Activated CD4-positive, CD25-positive, alpha-beta regulatory T cell treated with anti-CD3 and anti-CD28 coated beads, Interleukin-2, amount 50 U/mL, for 16 hours (primary cell): Measurements from ENCODE around the gene MAP2K5.

ENCODE experiments used
- DNase-seq: peaks from one replicate; pipeline ENCODE4 v3.0.0-alpha.2; 2020; ENCODE audit warnings: low read depth, low spot score

Gene MAP2K5

DNA sequence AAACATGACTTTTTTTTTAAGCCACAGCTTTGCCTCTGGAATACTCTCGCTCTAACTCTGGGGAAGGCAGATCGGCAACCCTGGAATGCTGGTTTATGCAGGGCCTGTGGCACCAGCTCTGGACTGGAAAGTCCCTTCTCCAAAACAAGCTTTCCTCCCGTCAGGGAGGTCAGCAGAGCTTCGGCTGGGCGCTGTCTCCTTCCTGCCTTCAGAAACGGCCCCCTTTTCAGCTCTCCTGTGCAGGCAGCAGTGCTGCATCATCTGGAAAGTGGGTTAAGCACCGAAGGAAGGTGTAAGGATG, 240.1 kb downstream of the MAP2K5 start:
- no peak for DNase-seq

DNA sequence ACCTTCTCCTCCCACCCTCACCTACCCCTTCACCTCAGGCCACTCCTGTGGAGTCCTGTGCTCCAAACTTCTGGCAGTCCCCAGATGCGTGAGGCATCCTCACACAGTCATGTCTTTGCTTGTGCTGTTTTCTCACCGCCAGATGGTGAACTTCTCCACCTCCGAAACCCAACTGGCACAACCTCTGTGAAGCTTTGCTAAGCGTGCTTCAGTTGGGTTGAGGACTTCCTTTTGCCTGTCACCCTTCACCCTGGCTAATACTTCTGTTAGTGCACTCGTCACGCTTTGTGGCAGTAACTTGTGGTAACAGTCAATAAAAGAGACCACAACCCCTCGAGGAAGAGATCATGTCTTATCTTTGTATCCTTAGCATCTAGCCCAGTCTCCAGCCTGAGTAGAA, 240.8 kb downstream of the MAP2K5 start:
- DNase-seq: peak; percentile 6

- DNase-seq: no peak
Observed at GRCh38 chr15:67784090-67784781, 241.7 kb downstream of the MAP2K5 start.

- DNase-seq: no peak
Observed at GRCh38 chr15:67784856-67785430, 242.4 kb downstream of the MAP2K5 start.

GRCh38 chr15:67785431-67785830, 242.9 kb downstream of the MAP2K5 start:
- DNase-seq: no peak

- no peak for DNase-seq
Observed at GRCh38 chr15:67786646-67787045, 244.1 kb downstream of the MAP2K5 start.

DNA sequence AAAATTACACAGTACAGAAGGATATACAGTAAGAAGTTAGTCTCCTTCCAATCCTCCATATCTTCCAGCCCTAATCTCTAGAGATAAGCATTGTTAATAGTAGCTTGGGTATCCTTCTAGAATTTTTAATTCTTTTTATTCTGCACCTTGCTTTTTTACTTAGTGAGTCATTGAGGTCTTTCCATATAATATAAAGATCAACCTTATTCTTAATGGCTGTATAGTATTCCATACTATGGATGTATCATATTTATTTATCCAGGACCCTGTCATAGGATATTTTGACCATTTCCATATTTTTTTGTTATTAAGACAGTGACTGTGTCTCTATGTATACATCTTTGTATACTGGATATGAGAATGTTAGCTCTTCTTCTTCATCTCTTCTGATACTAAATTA, 246.5 kb downstream of the MAP2K5 start:
- DNase-seq: no peak

DNA sequence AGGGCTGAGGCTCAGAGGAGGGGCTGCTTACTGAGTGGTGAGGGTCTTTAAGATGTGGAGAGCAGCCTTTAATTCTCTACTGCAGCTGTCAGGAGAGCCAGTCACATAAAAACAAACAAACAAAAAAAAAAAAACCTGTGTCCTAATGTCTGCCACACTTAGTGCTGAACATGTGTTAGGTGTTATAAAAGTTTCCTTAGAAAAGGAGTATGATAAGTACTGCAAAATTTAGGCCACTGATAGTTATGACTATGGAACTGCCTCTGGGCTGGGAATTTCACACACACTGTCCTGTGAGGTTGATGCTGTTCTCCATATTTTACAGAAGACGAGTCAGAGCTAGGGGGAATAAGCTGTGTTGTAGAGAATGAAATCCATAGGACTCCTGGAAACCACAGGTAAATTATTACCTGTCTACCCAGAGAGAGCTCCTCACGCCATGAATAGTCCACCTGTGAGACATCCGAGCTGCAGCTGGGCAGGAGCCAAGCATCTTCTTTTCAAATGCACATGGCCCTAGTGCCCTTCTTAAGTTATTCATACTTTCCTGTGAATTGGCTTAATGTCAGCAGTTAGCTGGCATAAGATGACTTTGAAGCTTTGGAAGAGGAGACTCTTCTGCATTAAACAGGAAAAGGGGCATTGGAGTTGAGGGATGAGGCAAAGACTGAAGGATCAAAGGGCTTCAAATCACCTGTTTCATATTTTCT, 248.3 kb downstream of the MAP2K5 start:
- DNase-seq: no peak

DNA sequence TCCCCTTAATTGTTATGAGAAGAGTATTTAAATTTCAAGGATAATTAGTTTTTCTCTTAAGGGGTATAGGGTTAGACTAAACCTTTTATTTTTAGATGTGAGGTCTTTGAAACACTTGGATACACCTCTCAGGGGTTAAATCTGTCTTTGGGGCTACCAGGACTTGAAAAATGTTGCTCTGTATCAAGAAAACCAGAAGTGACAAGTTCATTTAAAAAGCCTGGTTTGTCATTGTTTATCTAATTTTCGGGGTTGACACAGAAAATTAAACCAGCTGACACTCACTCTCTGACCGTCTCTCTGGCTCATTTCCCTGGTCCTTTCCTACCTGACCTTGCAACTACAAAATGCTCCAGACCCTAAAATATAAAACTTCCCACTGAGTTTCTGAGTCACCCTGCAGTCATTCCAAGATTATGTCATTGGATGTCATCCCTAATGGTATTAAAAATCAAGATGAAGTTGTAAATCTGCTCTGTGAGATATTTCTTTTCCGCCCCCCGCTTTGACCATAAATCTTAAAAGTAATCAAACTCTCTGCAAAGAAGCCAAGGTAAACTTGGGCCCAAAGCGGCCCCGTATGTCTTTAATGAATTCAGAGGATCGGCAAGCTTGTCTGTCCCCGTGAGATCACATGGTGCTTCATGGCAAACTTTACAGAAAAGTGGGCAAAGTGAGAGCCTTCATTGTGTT, 249.9 kb downstream of the MAP2K5 start:
- DNase-seq: no peak

DNA sequence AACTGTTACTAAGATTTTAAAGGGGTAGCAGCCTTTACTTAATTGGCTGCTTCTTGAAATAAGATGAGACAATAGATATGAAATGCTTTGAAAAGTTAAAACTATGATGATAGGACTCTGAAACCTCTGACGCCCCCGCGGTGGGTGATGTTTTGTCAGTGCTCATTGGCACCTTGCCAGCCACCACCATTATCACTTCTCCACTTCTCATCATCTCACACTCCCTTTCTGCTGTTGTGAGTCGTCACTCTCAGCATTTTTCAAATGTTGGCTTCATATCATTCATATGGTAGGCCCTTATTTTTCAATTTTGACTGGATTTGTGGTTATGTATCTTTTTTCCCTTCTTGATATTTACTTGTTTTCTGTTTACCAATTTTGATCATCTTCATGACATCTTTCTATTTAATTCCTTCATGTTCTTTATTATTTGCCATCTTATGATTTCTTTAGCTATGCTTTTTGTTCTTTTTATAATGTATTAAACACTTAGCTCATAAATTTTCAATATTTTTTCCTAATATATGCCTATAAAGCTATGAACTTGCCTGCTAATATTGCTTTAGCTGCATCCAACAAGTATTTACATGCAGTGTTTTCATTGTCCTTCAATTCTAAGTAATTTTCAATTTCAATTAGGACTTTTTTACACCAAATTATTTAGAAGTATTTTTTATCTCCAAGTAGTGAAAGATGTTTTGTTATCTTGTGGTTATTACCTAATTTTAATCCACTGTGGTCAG, 252.5 kb downstream of the MAP2K5 start:
- no peak for DNase-seq

DNA sequence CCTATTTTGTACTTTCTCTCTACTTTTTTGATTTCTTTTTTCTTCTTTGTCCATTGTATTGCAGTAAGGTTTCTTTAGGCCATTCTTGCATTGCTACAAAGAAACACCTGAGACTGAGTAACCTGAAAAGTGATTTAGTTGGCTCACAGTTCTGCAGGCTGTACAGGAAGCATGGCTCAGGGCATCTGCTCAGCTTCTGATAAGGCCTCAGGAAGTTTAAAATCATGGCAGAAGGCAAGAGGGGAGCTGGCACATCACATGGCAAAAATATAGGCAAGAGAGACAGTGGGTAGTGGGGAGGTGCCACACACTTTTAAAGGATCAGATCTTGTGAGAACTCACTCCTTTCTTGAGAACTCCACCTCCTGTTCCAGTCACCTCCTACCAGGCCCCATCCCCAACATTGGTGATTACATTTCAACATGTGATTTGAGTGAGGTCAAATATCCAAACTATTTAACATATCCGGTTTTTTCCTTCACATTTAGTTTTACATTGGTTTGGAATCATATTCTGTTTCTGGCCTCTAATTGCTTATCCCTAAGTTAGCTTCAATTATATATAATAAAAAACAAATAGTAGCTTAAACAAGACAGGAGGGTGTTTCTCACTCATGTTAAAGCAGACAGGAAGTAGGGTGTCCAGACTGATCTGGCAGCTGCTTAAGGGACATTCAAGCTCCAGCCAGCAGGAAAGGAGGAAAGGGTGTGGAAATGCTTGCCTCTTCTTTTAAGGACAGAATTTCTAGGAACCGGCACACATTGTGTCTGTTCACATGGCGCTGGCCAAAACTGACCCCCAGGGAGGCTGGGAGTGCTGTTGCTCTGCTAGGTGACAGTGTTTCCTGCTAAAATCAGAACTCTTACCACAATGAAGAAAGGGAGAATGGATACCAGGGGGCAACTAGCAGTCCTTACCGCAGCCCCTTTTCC, 254.0 kb downstream of the MAP2K5 start:
- DNase-seq: no peak

GRCh38 chr15:67799801-67800205, 257.3 kb downstream of the MAP2K5 start:
- DNase-seq: no peak

- no peak for DNase-seq
Observed at GRCh38 chr15:67801142-67801541, 258.6 kb downstream of the MAP2K5 start.

DNA sequence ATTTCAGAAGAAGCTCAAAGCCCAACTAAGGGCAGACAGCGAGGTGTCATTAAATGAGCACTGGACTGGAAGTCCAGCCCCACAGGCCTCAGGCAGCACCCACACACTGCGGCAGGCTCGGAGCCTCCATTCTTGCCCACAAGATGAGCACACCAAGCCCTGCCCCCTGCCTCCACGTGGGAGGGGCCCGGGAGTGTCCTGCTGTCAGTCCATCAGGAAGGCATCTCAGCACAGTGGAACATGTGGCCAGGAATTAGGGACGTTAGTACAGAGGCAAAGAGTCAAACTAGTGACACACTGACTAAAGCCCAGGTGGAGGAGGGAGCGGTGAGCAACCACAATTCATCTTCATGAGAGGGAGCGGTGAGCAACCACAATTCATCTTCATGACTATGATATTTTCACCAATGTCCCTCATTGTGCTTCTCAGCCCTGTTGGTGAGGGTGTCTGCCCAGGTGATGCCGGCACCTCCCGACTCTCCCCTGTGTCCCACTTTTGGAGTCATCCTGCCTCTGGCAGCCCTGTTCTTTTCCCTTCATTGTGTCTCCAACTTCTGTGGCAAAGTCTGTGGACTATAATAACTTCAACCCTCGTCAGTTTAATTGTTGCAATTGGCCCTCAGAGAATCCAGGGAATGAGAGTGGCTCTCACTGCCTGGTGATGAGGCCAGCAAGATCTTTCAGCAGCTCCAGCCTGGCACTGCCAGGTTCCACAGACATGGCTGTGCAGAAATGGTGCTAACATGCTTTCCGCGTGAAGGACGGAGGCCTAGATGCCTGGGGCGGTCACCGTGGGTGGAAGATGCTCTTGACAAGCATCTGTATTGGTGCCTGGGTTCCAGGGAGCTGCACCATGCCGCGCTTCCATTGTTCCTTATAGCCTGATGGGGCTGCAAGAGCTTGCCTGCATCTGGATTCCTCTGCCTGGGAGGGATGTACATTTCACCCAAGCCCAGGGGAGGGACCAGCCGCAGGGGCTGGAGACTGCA, 259.7 kb downstream of the MAP2K5 start:
- DNase-seq: no peak

DNA sequence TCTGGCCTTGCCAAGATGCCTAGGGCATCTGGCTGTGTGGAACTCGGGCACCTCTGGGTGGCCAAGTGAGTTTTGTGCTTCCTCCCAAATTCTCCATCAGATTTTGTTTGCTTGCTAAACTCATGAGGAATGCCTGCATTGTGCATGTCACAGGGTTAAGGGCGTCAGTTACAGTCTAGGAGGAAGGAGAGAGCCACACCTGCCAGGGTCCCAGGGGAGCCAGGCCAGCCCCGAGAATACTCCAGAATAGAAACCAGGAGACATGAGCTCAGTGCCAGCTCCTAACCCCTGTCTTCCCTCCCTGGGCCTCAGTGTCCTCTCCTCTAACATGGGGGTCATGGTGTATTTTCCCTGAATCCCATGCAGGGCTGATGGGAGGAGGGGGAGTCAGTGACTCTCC, 260.8 kb downstream of the MAP2K5 start:
- no peak for DNase-seq

DNA sequence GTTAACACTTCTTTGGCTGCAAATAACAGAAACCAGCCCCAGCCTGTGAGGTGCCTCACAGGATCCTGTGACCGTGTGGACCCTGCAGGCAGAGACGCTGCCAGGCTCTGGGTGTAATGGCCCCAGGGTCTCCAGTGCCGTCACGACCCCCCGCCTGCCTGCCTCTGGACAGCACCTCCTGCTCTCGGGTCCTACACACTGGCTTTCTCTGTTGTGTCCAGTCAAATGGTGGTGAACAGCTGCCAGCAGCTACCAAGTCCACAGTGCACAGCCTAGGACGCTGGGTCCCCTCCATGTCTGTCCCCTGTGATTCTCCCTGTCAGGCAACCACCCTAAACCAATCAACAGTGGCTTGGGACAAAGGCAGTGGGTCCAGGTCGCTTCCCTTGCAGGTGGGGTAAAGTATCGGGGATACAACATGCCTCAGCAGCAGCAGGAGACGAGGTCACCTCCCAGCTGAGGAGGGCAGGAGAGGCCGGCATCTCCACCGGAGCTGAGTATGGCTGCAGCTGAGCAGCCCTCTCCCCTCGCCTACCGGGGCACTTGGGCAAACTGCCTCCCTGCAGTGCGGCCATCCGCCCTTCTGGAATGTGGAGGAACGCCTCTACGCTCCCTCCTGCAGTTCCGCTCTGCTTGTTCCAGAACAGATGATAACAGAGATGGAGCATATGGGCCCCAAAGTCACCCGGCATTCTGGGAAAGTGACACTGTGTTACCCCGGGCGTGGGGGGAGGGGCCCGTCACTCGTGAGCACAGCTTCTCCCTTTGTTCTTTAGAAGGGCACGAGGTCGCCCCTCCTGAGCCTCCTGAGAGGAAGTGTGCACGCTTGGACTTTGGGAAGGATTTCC, 261.7 kb downstream of the MAP2K5 start:
- DNase-seq: no peak

DNA sequence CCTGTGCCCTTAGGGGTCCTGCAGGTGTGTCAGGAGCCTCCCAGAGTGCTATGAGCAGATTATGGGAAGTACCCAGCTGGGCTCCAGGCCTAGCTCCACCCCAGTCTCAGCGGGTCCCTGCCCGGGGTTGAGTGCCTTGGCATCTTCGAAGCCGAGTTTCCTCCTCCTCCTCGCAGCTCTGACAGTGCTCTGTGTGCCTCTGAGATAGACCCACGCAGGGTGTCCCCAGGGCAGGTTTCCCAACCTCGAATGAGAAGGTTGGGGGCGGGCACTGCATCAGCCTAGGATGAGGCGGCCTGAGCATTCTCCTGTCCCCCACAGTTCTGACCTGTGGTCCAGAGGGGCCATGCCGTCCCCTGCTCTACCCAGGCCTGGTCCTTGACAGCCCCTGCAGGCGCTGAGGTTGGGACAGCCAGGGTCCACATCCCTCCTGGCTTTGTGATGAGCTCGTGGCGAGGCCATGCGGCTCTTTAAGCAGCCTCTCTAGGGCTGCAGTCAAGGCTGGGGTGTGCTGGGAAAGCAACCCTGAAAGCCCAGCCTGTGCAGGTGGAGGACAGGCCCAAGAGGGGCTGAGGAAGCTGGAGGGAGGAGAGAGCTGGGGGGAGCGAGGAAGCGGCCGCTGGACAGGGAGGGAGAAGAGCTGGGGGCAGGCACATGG, 262.6 kb downstream of the MAP2K5 start:
- no peak for DNase-seq
